HG03066 (cell line): ENCODE results near the gene LRRC4C.

Source experiments
- ATAC-seq: cut with Tn5 transposase; IDR thresholded peaks from one replicate; pipeline ENCODE4 v1.9.1; 2021; ENCODE audit warnings: low read depth; ENCODE audit not compliant: unreplicated experiment

LRRC4C gene

GRCh38 chr11:40095446-40095845 is 1364.0 kb downstream of the LRRC4C start:
- no peak for ATAC-seq

- ATAC-seq, result no peak
These were observed 1364.5 kb downstream of the LRRC4C start for GRCh38 chr11:40094954-40095353.

DNA sequence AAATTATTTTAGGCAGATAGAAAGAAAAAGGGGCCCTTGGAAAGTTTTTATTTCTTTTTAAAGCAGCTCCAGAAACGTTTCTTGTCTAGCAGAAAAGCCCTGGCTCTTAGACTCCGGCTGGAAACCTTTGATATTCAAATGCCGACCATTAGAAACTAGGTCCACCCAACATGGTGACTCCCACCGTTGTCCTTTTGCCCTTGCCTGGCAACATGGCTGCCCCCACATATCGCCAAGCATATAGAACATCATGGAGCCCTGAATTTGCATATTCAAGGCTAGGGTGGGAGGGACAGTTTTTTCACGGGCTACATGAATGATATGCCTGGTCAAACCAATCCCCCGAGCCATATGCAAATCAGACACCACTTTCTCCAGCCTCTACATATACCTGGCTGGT is 1379.0 kb downstream of the LRRC4C start:
- no peak for ATAC-seq
